Immature natural killer cell (primary cell): ENCODE data around the gene FAM171A1. TPM values are rescaled to one million over a fixed set of nuclear protein-coding genes. Genes with fewer than 3 reads are reported as not detected.
"Not testable (repeated sequence)": the region's sequence is repeated elsewhere in the genome, so short reads cannot be mapped to it uniquely, and the experiment has no call there.

ENCODE experiments used
- DNase-seq, 3 donors: peaks; one replicate each; pipeline ENCODE4 v3.0.0; 2022; ENCODE audit warnings: mixed read lengths in 1 of 3
- H3K27ac Mint-ChIP-seq, 6 donors: one replicate each; pipeline ENCODE4 v1.8.0; 2020; ENCODE audit warnings: mixed read lengths in 6 of 6, mild to moderate bottlenecking in 5 of 6, inconsistent platforms in 4 of 6, moderate library complexity in 3 of 6
- H3K27me3 Mint-ChIP-seq, 3 donors: one replicate each; pipeline ENCODE4 v1.8.0; 2020 to 2021; ENCODE audit warnings: low read depth in 3 of 3, mild to moderate bottlenecking in 3 of 3, mixed read lengths in 3 of 3, moderate library complexity in 3 of 3, inconsistent platforms in 1 of 3
- H3K36me3 Mint-ChIP-seq, 3 donors: one replicate each; pipeline ENCODE4 v1.8.0; 2020; ENCODE audit warnings: mixed read lengths in 3 of 3, inconsistent platforms in 2 of 3, mild to moderate bottlenecking in 2 of 3
- H3K4me1 Mint-ChIP-seq, 2 donors: one replicate each; pipeline ENCODE4 v1.8.0; 2020; ENCODE audit warnings: inconsistent platforms in 2 of 2, mild to moderate bottlenecking in 2 of 2, mixed read lengths in 2 of 2, moderate library complexity in 1 of 2
- H3K4me3 Mint-ChIP-seq, 5 donors: one replicate each; pipeline ENCODE4 v1.8.0; 2020; ENCODE audit warnings: mild to moderate bottlenecking in 5 of 5, mixed read lengths in 5 of 5, inconsistent platforms in 3 of 5, moderate library complexity in 3 of 5
- H3K9me3 Mint-ChIP-seq, 6 donors: one replicate each; pipeline ENCODE4 v1.8.0; 2020; ENCODE audit warnings: mild to moderate bottlenecking in 6 of 6, mixed read lengths in 6 of 6, inconsistent platforms in 4 of 6, moderate library complexity in 3 of 6
- polyA plus RNA-seq, 3 donors: library from polyadenylated mRNA; unstranded; fragments of 300-500 nt; fragmentation: Illumina TruSeq; gene quantifications; one replicate each; pipeline ENCODE4 v1.2.3, GENCODE V29; 2021

Gene FAM171A1
- polyA plus RNA-seq, 3 donors from 2014 or later: 0.62 to 2.4 (median 1.1) TPM

GRCh38 chr10:15315286-15315685, 55.8 kb downstream of the FAM171A1 start:
- DNase-seq: no peak
- H3K27me3 Mint-ChIP-seq: peaks cover 0 to 11% (median 1%) of the 10 kb centered on the region in 3 donors
- no peaks in the 10 kb centered on the region for H3K9me3 Mint-ChIP-seq
- H3K36me3 Mint-ChIP-seq: no peaks in the 10 kb centered on the region
- no peak overlapping the region for H3K4me3 Mint-ChIP-seq
- no peak overlapping the region for H3K27ac Mint-ChIP-seq
- peaks cover 0 to 2% of the 10 kb centered on the region in 2 donors for H3K4me1 Mint-ChIP-seq

- Mint-ChIP-seq H3K9me3 (no peaks in the 10 kb centered on the region), H3K4me1 (peaks cover 0 to 2% of the 10 kb centered on the region in 2 donors), H3K4me3 (no peak overlapping the region), H3K27me3 (peaks cover 0 to 13% (median 1%) of the 10 kb centered on the region in 3 donors), H3K36me3 (no peaks in the 10 kb centered on the region), H3K27ac (no peak overlapping the region)
- no peak for DNase-seq
Measured at GRCh38 chr10:15314482-15315045, 56.5 kb downstream of the FAM171A1 start.

- Mint-ChIP-seq H3K27me3 (peaks cover 0 to 13% (median 1%) of the 10 kb centered on the region in 3 donors), H3K4me3 (no peak overlapping the region), H3K9me3 (no peaks in the 10 kb centered on the region), H3K27ac (no peak overlapping the region), H3K36me3 (no peaks in the 10 kb centered on the region), H3K4me1 (peaks cover 0 to 2% of the 10 kb centered on the region in 2 donors)
- no peak for DNase-seq
Measured at GRCh38 chr10:15313843-15314242, 57.2 kb downstream of the FAM171A1 start.

- H3K27ac Mint-ChIP-seq: no peak overlapping the region
- DNase-seq: no peak
- H3K4me1 Mint-ChIP-seq: peaks cover 0 to 2% of the 10 kb centered on the region in 2 donors
- no peaks in the 10 kb centered on the region for H3K36me3 Mint-ChIP-seq
- no peak overlapping the region for H3K4me3 Mint-ChIP-seq
- peaks cover 0 to 8% (median 1%) of the 10 kb centered on the region in 3 donors for H3K27me3 Mint-ChIP-seq
- no peaks in the 10 kb centered on the region for H3K9me3 Mint-ChIP-seq
Measured at GRCh38 chr10:15313047-15313446, 58.0 kb downstream of the FAM171A1 start.

- H3K9me3 Mint-ChIP-seq: no peaks in the 10 kb centered on the region
- H3K27ac Mint-ChIP-seq: no peak overlapping the region
- H3K4me3 Mint-ChIP-seq: no peak overlapping the region
- DNase-seq: no peak
- H3K4me1 Mint-ChIP-seq: peaks cover 0 to 2% of the 10 kb centered on the region in 2 donors
- no peaks in the 10 kb centered on the region for H3K36me3 Mint-ChIP-seq
- peaks cover under 1 to 8% (median 4%) of the 10 kb centered on the region in 3 donors for H3K27me3 Mint-ChIP-seq
Measured at GRCh38 chr10:15311569-15312280, 59.4 kb downstream of the FAM171A1 start.

- Mint-ChIP-seq H3K36me3 (no peaks in the 10 kb centered on the region), H3K27ac (no peak overlapping the region), H3K27me3 (peaks cover 2 to 8% (median 4%) of the 10 kb centered on the region in 3 donors), H3K4me3 (no peak overlapping the region), H3K4me1 (peaks cover 0 to 2% of the 10 kb centered on the region in 2 donors), H3K9me3 (no peaks in the 10 kb centered on the region)
- DNase-seq: no peak
Measured at GRCh38 chr10:15310776-15311568, 60.1 kb downstream of the FAM171A1 start.

GRCh38 chr10:15309221-15309620, 61.9 kb downstream of the FAM171A1 start:
- no peak overlapping the region for H3K4me3 Mint-ChIP-seq
- H3K4me1 Mint-ChIP-seq: peaks cover 0 to 2% of the 10 kb centered on the region in 2 donors
- no peaks in the 10 kb centered on the region for H3K9me3 Mint-ChIP-seq
- H3K36me3 Mint-ChIP-seq: no peaks in the 10 kb centered on the region
- no peak for DNase-seq
- H3K27me3 Mint-ChIP-seq: peaks cover 3 to 9% (median 8%) of the 10 kb centered on the region in 3 donors
- no peak overlapping the region for H3K27ac Mint-ChIP-seq

- Mint-ChIP-seq H3K36me3 (no peaks in the 10 kb centered on the region), H3K4me3 (no peak overlapping the region), H3K27me3 (peaks cover 3 to 9% (median 9%) of the 10 kb centered on the region in 3 donors), H3K4me1 (no peaks in the 10 kb centered on the region), H3K9me3 (no peaks in the 10 kb centered on the region), H3K27ac (no peak overlapping the region)
- DNase-seq: no peak
Measured at GRCh38 chr10:15306735-15307280, 64.3 kb downstream of the FAM171A1 start.

GRCh38 chr10:15305634-15306033, 65.5 kb downstream of the FAM171A1 start:
- Mint-ChIP-seq H3K27me3 (peaks cover 3 to 9% (median 8%) of the 10 kb centered on the region in 3 donors), H3K4me1 (no peaks in the 10 kb centered on the region), H3K4me3 (no peak overlapping the region), H3K9me3 (peaks cover 0 to 2% (median 0%) of the 10 kb centered on the region in 6 donors), H3K36me3 (no peaks in the 10 kb centered on the region), H3K27ac (no peak overlapping the region)
- no peak for DNase-seq

- H3K27ac Mint-ChIP-seq: no peak overlapping the region
- H3K27me3 Mint-ChIP-seq: peaks cover 3 to 8% (median 7%) of the 10 kb centered on the region in 3 donors
- no peak overlapping the region for H3K4me3 Mint-ChIP-seq
- no peaks in the 10 kb centered on the region for H3K4me1 Mint-ChIP-seq
- no peaks in the 10 kb centered on the region for H3K36me3 Mint-ChIP-seq
- DNase-seq: no peak
- H3K9me3 Mint-ChIP-seq: peaks cover 0 to 2% (median 0%) of the 10 kb centered on the region in 6 donors
Measured at GRCh38 chr10:15305161-15305560, 65.9 kb downstream of the FAM171A1 start.

GRCh38 chr10:15302188-15302956, 68.7 kb downstream of the FAM171A1 start:
- not testable (repeated sequence) for H3K27me3 Mint-ChIP-seq, H3K4me3 Mint-ChIP-seq, H3K9me3 Mint-ChIP-seq, DNase-seq, H3K36me3 Mint-ChIP-seq, H3K27ac Mint-ChIP-seq, H3K4me1 Mint-ChIP-seq

- H3K27ac Mint-ChIP-seq: no peak overlapping the region
- no peak overlapping the region for H3K4me3 Mint-ChIP-seq
- peaks cover 0 to 3% (median 0%) of the 10 kb centered on the region in 3 donors for H3K36me3 Mint-ChIP-seq
- H3K27me3 Mint-ChIP-seq: peaks cover 1 to 6% (median 5%) of the 10 kb centered on the region in 3 donors
- DNase-seq: no peak
- H3K4me1 Mint-ChIP-seq: no peaks in the 10 kb centered on the region
- H3K9me3 Mint-ChIP-seq: peaks cover 0 to 2% (median 0%) of the 10 kb centered on the region in 6 donors
Measured at GRCh38 chr10:15300697-15301096, 70.4 kb downstream of the FAM171A1 start.

GRCh38 chr10:15300145-15300544, 70.9 kb downstream of the FAM171A1 start:
- Mint-ChIP-seq H3K4me1 (no peaks in the 10 kb centered on the region), H3K27ac (no peak overlapping the region), H3K27me3 (peaks cover 1 to 6% (median 2%) of the 10 kb centered on the region in 3 donors), H3K36me3 (peaks cover 0 to 3% (median 0%) of the 10 kb centered on the region in 3 donors), H3K4me3 (no peak overlapping the region), H3K9me3 (peaks cover 0 to 2% (median 0%) of the 10 kb centered on the region in 6 donors)
- no peak for DNase-seq
